Measurements from ENCODE around the gene EGR4. TPM values are rescaled to one million over a fixed set of nuclear protein-coding genes. Genes with fewer than 3 reads are reported as not detected.

EGR4 gene
- total RNA-seq, result not detected
- long read RNA-seq, result 0 reads

GRCh38 chr2:73293534-73294171, at the start of gene EGR4:
Gene EGR4 (minus strand): TSS chr2:73293548. CDS start chr2:73293317, 231 bp downstream.
- intact Hi-C loops (cut with micrococcal nuclease), result no loop called here
- DNase-seq (peak; percentile 56), ATAC-seq (peak; percentile 55)

GRCh38 chr2:73341039-73341438, 47.7 kb upstream of the EGR4 start:
- intact Hi-C loops (cut with micrococcal nuclease), result no loop called here
- DNase-seq (no peak), ATAC-seq (no peak)

GRCh38 chr2:73339201-73339600, 45.9 kb upstream of the EGR4 start:
- ATAC-seq, result no peak
- intact Hi-C loops (cut with micrococcal nuclease), result no loop called here
- no peak for DNase-seq

GRCh38 chr2:73337828-73338227, 44.5 kb upstream of the EGR4 start:
- intact Hi-C loops (cut with micrococcal nuclease), result no loop called here
- DNase-seq, result no peak
- ATAC-seq, result no peak

- no peak for ATAC-seq
- intact Hi-C loops (cut with micrococcal nuclease), result no loop called here
- no peak for DNase-seq
Observed at GRCh38 chr2:73334620-73335019, 41.3 kb upstream of the EGR4 start.

GRCh38 chr2:73334045-73334444, 40.7 kb upstream of the EGR4 start:
- intact Hi-C loops (cut with micrococcal nuclease), result no loop called here
- ATAC-seq, result no peak
- no peak for DNase-seq

- no peak for ATAC-seq
- intact Hi-C loops (cut with micrococcal nuclease), result no loop called here
- DNase-seq, result no peak
Observed at GRCh38 chr2:73333564-73333963, 40.2 kb upstream of the EGR4 start.

GRCh38 chr2:73324126-73324725, 30.9 kb upstream of the EGR4 start:
- no peak for ATAC-seq
- DNase-seq, result no peak
- intact Hi-C loops (cut with micrococcal nuclease), result no loop called here

- no peak for DNase-seq
- intact Hi-C loops (cut with micrococcal nuclease), result no loop called here
- ATAC-seq, result no peak
Observed at GRCh38 chr2:73323551-73323950, 30.2 kb upstream of the EGR4 start.

GRCh38 chr2:73314441-73314840, 21.1 kb upstream of the EGR4 start:
- ATAC-seq, result no peak

GRCh38 chr2:73307720-73308119, 14.4 kb upstream of the EGR4 start:
- intact Hi-C loops (cut with micrococcal nuclease), result no loop called here
- ATAC-seq (no peak), DNase-seq (no peak)

More at GRCh38 chr2:73314441-73314840, 21.1 kb upstream of the EGR4 start:
- intact Hi-C loops (cut with micrococcal nuclease), result no loop called here
- no peak for DNase-seq

- intact Hi-C loops (cut with micrococcal nuclease), result no loop called here
- no peak for ATAC-seq
- no peak for DNase-seq
Observed at GRCh38 chr2:73301636-73302035, 8.3 kb upstream of the EGR4 start.

- intact Hi-C loops (cut with micrococcal nuclease), result no loop called here
- DNase-seq, result no peak
- no peak for ATAC-seq
Observed at GRCh38 chr2:73300926-73301325, 7.6 kb upstream of the EGR4 start.

- DNase-seq (no peak), ATAC-seq (no peak)
- intact Hi-C loops (cut with micrococcal nuclease), result no loop called here
Observed at GRCh38 chr2:73297586-73297985, 4.2 kb upstream of the EGR4 start.

- no peak for ATAC-seq
- intact Hi-C loops (cut with micrococcal nuclease), result no loop called here
- no peak for DNase-seq
Observed at GRCh38 chr2:73297151-73297559, 3.8 kb upstream of the EGR4 start.

- intact Hi-C loops (cut with micrococcal nuclease), result no loop called here
- no peak for DNase-seq
Observed at GRCh38 chr2:73295751-73296400, 2.5 kb upstream of the EGR4 start.

GRCh38 chr2:73294239-73294638, 891 bp upstream of the EGR4 start:
- intact Hi-C loops (cut with micrococcal nuclease), result no loop called here
- ATAC-seq (no peak), DNase-seq (no peak)

More at GRCh38 chr2:73295751-73296400, 2.5 kb upstream of the EGR4 start:
- ATAC-seq, result no peak

- intact Hi-C loops (cut with micrococcal nuclease), result no loop called here
- ATAC-seq, result no peak
- no peak for DNase-seq
Observed at GRCh38 chr2:73292906-73293533, 328 bp downstream of the EGR4 start.

GRCh38 chr2:73292316-73292905, 937 bp downstream of the EGR4 start:
- intact Hi-C loops (cut with micrococcal nuclease), result no loop called here
- DNase-seq (no peak), ATAC-seq (no peak)

All from left ventricle myocardium superior (tissue), 1 donor.